Subcutaneous adipose tissue (tissue), 4 donors: Measurements from ENCODE around the gene DHRS3. TPM values are rescaled to one million over a fixed set of nuclear protein-coding genes. Genes with fewer than 3 reads are reported as not detected.

Experiments
- CTCF ChIP-seq: fragments of 450-650 bp; IDR thresholded peaks from one replicate; pipeline ENCODE4 v1.5.1; 2016; ENCODE audit warnings: low read depth, mild to moderate bottlenecking, control low read depth, antibody characterized with exemption, moderate library complexity
- total RNA-seq, 4 donors: library from RNA; depleted of rRNA; stranded (reverse); fragments of >200 nt; gene quantifications; one replicate each; pipeline ENCODE4 v1.1.0, GENCODE V29; 2016

The DHRS3 gene
- total RNA-seq, 4 donors from 2014 or later: 147 to 406 (median 256) TPM

GRCh38 chr1:12540580-12541273 lies 77.3 kb downstream of the DHRS3 start:
- TF ChIP-seq CTCF: no peak

GRCh38 chr1:12539705-12540579 lies 78.1 kb downstream of the DHRS3 start:
- TF ChIP-seq CTCF: no peak

GRCh38 chr1:12539320-12539704 lies 78.7 kb downstream of the DHRS3 start:
- TF ChIP-seq CTCF: no peak

- TF ChIP-seq CTCF: no peak
These were observed 80.0 kb downstream of the DHRS3 start for GRCh38 chr1:12537906-12538461.

- TF ChIP-seq CTCF: no peak
These were observed 80.7 kb downstream of the DHRS3 start for GRCh38 chr1:12537294-12537693.

GRCh38 chr1:12536023-12536639 lies 81.9 kb downstream of the DHRS3 start:
- TF ChIP-seq CTCF: no peak
